Suprapubic skin (tissue), 3 donors: ENCODE measurements around the gene MYL3.

ENCODE experiments used
- CTCF ChIP-seq, 2 donors: fragments of 200-600 bp in 1 of 2; fragments of 450-650 bp in 1 of 2; sonication (generic) in 1 of 2; IDR thresholded peaks; one replicate each; pipeline ENCODE4 v1.5.1; 2016 to 2019; ENCODE audit warnings: antibody characterized with exemption in 2 of 2, mild to moderate bottlenecking in 1 of 2, moderate library complexity in 1 of 2
- EP300 ChIP-seq: sonication (generic); formaldehyde crosslinking; IDR thresholded peaks from one replicate; pipeline ENCODE4 v1.6.1; 2017; ENCODE audit warnings: antibody characterized with exemption
- POLR2A ChIP-seq, 2 donors: fragments of 450-650 bp; IDR thresholded peaks; one replicate each; pipeline ENCODE4 v1.6.1; 2017; ENCODE audit warnings: antibody characterized with exemption in 2 of 2, mild to moderate bottlenecking in 2 of 2, moderate library complexity in 2 of 2

GRCh38 chr3:46907271-46907670 lies 44.0 kb upstream of the MYL3 start:
- TF ChIP-seq CTCF (IDR thresholded peaks at IDR 0.05) (no peak), POLR2A (IDR thresholded peaks at IDR 0.05) (no peak), EP300 (no peak)
